HG02678 (cell line): Measurements from ENCODE around the gene CS.
A peak's percentile ranks its signal among the peaks of the same experiment; 100 is the strongest.

Experiments
- ATAC-seq: cut with Tn5 transposase; IDR thresholded peaks from one replicate; pipeline ENCODE4 v1.9.1; 2021; ENCODE audit warnings: mild to moderate bottlenecking, moderate library complexity; ENCODE audit not compliant: unreplicated experiment

CS gene

DNA sequence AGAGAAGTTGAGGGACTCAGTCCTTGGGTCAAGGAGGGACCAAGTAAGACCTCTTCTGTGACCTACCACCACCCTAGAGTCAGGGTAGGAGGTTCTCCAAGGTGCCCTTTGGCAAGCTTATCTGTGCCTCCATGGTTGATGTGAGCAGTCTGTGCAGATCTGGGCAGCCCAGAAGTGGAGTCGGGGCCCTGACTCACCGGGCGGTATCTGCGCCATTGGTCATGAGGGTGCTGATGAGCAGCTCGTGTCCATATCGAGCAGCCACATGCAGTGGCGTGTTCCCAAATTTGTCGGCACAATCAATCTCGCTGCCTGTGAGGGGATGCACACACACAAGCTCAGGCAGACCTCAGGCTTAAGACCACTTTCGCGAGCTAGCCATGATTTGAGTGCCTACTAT is 47.0 kb downstream of the CS start:
- ATAC-seq = no peak

DNA sequence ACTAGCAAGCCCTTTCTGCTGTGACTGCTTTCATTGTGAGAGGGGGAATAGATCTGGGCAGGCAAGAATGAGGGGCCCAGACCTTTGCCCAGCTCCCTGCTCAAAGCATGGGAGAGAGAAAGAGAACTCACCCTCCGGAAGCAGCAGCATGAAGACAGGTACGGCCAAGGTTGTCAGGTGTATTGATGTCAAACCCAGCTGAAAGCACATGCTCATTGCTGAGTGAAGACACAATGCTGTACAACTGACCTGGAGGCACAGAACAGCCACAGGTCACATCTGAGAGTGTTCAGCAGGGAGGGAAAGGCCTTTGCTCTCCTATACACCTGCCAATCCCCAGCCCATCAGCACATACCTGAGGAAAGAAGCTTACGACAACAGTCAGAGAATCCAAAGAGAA is 47.5 kb downstream of the CS start:
- ATAC-seq = no peak

DNA sequence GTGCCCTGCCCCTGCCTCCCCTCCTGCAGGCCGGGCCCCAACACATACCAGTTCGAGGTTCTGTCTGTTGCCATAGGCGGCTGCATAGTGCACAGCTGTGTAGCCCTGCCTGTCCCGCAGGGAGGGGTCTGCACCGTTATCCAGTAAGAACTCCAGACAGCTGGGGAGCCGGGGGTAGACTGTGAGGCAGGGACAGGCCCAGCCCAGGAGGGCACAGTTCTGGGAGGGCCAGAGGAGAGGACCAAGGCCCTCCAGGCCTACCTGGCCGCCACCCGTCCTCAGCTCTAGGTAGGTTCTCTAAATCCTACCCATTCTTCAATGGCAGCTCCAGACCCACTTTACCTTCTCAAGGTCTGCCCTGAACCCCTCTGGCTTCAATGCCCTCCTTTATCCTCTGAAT is 51.4 kb downstream of the CS start:
- no peak for ATAC-seq

DNA sequence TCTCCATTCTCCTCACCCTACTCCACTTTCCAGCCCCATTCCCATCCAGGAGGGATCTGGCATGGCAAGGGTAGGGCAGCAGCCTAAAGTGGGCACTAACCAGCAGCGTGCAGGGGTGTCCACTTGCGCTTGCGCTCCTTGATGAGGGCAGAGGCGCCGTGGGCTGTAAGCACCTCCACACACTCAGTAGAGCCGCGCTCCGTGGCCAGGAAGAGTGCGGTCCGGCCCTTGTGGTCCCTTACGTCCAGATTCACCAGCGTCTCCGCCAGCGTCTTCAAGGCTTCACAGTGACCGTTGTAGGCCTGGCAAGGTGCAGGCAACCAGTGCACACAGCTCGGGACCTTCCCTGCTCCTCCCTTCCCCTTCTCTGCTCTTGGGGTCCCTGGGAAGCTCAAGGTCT is 52.2 kb downstream of the CS start:
- no peak for ATAC-seq

DNA sequence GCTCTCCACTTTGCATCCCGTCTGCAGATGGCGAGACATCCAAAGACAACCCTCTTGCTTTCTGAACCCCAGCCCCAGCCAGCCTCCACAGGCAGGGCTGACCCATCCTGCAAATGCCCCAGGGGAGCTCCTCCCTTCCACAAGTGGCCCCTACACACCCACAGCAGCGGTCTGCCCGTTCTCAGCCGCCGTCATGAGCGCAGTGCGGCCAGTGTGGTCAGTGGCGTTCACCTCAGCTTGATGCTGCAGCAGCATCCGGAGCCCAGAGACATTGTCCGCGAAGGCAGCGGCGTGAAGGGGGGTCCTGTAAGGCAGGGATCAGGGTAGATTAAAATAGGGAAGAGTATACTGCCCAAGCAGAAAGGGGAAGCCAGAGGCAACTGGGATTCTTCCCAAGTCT is 55.6 kb downstream of the CS start:
- no peak for ATAC-seq

DNA sequence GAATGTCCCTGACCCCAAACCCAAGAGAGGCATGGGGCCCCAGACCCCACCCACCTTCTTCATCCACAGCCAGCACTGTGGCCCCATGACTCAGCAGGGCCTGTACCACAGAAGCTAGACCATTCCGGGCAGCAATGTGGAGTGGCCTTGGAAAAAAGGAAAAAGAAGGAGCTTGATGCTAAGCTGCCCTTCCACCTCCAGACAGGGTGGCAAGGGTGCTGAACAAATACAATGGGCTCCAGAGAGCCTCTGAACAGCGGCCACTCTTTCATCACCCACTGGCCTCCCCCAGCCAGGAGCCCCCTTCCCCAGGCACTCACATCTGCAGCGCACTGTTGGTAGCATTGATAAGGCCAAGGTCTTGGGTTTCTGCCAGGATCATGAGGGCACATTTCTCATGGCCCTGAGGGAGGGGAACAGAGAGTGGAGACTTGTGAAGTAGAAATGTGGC is 56.4 kb downstream of the CS start:
- no peak for ATAC-seq

DNA sequence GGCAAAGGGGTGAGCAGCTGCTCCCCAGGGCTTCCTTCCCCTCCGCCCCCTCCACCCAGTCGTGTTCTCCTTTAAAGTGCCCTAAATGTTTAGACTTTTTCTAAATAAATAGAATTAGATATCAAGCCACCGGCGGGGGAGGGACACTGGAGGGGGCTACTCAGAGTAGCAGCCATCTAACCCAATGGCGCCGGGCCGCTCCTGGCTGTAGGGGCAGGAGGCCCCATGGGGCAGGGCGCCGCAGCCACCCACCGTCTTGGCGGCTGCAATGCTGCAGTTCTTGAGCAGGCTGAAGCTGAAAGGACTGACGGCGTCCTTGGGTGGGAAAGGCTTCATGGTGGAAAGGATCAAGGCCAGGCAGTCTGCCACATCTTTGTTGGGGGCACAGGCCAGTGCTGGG is 57.1 kb downstream of the CS start:
- no peak for ATAC-seq

DNA sequence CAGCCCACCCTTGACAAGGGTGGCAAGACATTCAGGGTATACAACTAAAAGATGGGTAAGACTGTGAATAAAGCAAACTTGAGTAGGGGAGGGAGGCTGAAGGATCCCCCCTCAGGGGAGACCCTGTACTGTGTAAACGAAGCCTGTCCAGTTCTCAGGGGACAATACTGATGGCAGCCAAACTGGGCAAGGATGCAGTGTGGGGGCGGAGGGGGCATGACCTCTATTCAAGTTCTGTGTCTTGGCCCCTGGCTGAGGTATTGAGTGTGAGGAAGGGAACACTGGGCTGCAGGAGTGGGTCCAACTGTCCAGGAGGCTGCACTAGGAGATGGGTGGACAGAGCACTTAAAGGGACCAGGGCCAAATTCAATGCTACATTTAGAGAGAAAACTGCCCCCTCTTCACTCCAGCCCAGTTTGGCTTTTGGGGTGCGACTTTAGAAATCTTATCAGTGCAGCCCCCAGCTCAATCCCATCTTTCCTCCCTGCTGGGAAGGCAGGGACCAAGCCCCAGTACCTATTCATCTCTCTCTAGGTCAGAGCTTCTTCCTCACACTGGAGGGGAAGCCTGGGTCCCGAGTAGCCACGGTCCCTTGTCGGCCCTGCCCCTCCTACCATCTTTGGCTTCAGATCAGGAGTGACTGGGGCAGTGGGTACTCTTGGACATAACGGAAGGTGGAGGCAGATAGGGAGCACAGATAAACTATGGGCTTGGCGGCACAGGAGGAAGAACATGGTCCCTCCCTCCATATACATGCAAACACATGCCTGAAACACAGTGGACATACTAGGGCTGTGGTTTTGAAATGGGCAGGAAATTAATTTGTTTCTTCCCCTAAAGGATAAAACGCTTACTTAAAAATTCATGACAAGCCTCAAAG is 58.5 kb downstream of the CS start:
- ATAC-seq = no peak

DNA sequence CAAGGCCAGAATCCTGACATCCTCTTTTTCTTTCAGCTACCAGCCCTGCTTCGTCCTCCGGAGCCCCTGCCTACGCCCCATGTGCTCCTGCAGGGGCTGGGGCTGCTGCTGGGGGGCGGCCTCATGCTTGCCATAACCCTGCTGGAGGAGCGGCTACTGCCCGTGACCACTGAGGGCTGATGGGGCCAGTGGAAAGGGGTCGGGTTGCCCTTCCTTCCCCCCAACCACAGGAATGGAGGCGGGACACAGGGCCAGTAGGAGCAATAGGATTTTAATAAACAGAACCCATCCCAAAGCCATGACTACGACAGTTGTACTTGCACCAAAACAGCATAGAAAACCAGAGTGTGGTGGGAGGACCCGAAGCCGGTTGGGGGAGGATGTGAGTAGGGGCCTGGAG is 62.6 kb downstream of the CS start:
- ATAC-seq = no peak

DNA sequence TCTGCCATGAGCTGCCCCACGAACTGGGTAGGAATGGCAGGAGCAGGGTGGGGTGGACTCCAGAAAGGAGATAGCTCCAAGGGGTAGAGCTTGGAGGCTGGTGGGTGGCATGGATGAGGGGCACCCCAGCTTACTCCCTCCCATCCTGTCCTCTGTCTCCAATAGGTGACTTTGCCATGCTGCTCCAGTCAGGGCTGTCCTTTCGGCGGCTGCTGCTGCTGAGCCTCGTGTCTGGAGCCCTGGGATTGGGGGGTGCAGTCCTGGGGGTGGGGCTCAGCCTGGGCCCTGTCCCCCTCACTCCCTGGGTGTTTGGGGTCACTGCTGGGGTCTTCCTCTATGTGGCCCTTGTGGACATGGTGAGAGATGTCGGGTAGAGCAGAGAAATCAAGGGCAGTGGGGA is 63.1 kb downstream of the CS start:
- ATAC-seq = no peak

DNA sequence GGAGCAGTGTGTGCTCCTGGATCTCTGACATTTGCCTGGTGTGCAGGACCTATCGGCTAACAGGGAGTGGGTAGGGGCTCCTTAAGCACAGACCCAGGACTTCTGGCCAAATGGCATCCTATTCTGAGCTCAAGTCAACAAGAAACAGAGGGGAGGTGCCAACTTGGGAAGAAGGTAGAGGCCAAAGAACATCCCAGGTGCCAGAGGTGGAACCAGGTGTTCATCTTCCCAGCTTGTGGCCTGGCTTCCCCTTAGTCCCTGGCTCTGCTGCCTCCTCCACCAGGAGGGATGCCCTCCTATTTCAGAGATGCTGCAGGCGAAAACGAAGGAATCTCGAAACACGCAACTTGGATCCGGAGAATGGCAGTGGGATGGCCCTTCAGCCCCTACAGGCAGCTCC is 64.0 kb downstream of the CS start:
- no peak for ATAC-seq

DNA sequence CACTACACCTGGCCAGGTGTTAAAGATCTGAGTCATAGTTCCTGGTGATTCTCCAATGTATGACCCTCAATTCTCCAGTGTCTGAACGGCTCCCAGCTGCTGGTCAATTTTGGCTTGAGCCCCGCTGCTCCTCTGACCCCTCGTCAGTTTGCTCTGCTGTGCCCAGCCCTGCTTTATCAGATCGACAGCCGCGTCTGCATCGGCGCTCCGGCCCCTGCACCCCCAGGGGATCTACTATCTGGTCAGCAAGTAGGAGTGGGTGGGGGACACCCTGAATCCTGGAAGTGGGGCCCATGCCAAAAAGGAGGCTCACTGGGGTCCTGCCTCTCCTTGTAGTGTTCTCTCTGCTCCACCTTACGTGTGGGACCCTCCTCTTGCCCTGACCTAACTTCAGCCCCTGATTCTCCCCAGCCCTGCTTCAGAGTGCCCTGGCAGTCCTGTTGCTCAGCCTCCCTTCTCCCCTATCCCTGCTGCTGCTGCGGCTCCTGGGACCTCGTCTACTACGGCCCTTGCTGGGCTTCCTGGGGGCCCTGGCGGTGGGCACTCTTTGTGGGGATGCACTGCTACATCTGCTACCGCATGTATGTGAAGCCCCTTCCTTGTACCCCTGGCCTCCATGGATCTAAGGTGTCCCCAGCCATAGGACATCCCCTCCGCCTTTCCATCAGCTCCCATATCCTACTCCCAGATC is 65.2 kb downstream of the CS start:
- ATAC-seq = no peak

DNA sequence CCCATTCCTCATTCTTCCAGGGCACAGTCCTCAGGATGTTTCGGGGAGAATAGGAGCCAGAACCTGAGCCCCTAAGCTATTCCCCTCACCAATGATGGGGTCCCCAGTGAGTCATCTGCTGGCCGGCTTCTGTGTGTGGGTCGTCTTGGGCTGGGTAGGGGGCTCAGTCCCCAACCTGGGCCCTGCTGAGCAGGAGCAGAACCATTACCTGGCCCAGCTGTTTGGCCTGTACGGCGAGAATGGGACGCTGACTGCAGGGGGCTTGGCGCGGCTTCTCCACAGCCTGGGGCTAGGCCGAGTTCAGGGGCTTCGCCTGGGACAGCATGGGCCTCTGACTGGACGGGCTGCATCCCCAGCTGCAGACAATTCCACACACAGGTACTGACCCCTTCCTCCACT is 68.9 kb downstream of the CS start:
- no peak for ATAC-seq

DNA sequence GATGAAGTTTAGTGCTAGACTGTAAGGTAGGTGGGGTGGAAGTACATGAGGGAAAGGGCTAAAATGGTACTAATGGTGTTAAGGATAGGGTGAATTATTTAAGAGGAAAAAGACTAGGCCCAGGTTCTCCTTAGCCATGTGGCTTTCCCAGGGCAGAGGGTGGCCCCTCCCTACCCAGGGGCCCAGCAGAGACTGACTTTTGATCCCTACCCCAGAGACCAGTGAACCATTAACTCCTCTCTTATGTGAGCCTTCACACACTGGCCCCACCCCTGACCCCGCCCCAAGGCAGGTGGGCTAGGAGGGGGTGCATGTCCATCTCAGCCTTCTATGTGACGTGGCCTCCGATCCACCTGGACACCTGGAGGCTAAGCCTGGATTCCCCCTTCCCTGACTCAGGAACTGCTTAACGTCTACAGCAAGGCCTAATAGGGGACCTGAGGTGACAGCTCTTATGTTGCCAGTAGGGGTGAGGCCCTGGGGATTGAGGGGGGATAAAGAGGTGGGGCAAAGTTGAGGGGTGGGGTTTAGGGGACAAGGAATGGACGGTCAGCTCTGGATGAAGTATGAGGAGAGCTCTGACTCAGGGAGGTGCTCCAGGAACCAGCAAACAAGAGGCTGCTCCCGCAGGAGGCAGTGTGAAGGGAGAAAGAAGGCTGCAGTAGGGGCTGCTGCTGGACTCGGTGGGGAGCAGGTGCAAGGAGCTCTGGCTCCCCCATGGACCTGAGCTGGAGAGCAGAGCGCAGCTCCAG is 69.5 kb downstream of the CS start:
- no peak for ATAC-seq

DNA sequence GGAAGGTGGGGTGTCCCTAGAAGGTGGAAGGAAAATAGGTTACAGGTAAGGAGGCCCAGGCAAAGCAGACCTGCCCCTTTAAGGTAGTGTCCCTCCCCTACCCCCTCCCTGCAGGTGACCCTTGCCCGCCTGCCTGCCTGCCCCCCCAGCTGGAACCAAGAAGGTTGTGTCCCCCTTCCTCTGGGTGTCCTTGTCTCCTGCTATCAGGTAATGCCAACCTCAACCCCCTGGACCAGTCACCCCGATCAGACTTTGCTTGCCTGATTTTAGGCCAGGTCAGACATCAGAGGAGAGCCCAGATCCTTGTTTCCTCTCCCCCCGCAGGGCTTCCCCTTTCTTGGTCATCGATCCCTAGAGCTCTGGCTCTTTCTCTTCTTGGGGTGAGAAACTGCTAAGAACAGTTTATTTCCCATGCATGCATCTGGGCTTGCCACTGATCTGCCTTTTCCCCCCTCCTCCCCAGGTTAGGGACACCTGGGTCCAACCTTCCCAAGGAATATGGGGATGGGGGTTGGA is 70.2 kb downstream of the CS start, which contains the start of gene SLC39A5:
SLC39A5 (plus strand) TSS at position 136 of the 516 bp plus-strand sequence. CDS start 1,224 bp downstream, outside the sequence.
- no peak for ATAC-seq

DNA sequence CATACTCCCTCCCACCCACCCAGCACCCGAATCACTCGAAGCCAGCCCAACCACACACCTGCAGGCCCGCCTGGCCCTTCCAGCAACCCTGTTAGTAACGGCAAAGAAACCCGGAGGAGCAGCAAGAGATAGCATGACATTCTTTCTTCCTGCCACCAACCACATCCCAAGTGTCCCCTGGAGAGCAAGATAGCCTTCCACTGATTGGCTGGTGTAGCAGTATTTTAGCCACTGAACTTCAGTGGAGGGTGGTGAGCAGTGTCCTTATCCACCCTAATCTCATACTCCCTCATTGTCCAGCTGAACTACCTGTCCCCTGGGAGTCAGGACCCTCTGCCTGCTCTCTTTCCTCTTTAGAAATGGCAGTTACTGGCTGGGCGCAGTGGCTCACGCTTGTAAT is 71.0 kb downstream of the CS start:
- no peak for ATAC-seq

DNA sequence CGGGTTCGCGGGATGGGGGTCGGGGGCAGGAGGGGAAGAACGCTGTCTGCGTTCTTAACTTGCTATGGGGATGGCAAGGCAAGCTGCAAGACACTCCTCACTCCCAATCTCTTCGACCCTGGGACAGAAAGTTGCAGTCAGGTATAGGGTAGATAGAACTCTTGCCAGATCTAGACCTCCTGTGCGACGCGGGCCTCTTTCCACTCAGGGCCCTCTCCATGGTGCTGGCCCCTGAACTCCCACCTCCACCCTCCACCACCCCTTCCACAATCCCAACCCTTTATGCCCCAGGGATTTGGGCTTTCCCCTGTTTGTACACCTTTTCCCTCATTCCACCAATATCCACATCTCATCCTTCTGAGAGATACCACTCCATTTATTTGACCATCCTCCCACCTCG is 75.2 kb downstream of the CS start:
- ATAC-seq = no peak

DNA sequence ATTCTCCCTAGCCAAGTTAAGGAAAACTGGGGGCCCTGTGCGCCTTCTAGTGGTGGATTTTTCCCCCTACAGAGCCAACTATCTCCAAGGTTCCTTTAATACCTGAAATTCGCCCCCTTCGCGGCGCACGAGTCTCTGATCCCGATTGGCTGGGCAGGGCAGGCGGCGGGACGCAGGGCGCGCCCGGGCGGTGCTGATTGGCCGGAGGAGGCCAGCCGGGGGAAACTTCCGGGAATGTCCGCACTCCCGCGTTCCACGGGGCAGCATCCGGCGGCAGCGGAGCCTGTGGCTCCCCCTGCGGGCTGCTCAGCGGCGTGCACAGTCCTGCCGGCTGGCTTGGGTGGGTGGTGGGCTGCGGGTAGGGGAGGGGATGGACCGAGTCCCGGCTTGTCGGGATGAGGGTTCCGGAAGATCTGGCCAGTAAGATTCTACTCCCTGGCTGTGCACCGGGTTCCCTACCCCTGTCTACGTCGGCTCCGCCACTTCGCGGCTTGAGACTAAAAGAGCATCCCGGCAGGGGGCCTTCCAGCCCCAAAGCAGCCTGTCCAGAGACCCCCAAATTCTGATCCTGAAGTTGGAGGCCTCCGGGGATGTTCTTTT is 75.9 kb downstream of the CS start, which contains the start of gene NABP2:
NABP2 (plus strand) TSS at position 241 of the 600 bp plus-strand sequence. CDS start 515 bp downstream, outside the sequence.
- ATAC-seq = peak; percentile 83

DNA sequence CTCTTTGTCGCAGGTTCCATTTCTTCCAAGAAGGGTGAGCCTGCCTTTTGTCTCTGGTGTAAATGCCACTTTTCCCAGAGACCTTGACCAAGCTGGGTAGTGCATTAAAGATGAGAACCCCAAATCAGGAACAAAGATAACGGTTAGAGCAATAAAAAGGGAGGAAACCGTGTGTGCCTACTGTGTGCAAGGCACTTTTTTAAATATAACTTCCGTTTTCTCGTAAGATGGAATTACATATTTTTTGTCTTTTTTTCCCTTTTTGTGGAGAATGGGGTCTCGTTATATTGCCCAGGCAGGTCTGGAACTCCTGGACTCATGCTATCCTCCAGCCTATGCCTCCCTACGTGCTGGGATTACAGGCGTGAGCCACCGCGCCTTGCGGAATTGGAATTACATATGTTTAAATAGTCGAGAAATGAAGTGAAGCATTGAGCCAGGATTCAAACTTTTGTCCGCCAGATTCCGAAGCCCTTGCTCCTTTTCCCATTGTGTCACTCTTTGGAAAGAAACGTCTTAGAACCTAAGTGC is 76.5 kb downstream of the CS start:
- no peak for ATAC-seq

DNA sequence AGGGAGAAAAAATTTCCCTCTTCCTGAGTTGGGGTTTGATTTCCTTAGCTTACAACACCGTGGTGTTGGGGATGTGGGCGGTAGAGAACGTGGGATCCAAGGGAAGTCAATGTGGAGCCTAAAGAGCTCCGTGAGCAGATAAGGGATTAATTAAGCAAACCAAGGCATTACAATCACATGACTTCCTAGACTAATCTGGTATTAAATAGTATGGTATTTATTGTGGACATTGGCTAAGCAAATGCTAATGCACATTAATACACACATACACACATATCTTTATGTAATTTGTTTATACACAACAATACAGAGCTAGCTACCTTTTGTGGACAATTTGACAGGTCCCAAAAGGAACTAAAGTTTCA is 77.6 kb downstream of the CS start:
- ATAC-seq = no peak
